Astrocyte (in vitro differentiated cells and primary cell): ENCODE results near the gene THEM5.

Experiments used
- CTCF ChIP-seq: IDR thresholded peaks from 2 replicates; pipeline ENCODE4 v1.5.1; 2011; ENCODE audit warnings: low read depth, mild to moderate bottlenecking, inconsistent platforms, low read length, moderate library complexity; ENCODE audit not compliant: insufficient read depth
- EZH2 ChIP-seq: IDR thresholded peaks from 2 replicates; pipeline ENCODE4 v1.6.1; 2012; ENCODE audit warnings: mild to moderate bottlenecking, low read length, inconsistent platforms; ENCODE audit not compliant: insufficient read depth

GRCh38 chr1:151831256-151831591 is 22.3 kb downstream of the THEM5 start:
- TF ChIP-seq CTCF (no peak), EZH2 (no peak)
